Testis (tissue), 3 donors: ENCODE data around the gene GJB3. TPM values are rescaled to one million over a fixed set of nuclear protein-coding genes. Genes with fewer than 3 reads are reported as not detected.

Experiments
- DNase-seq: peaks from one replicate; pipeline ENCODE4 v3.0.0-alpha.2; 2019
- H3K27ac ChIP-seq, 2 donors: fragments of 200-600 bp; sonication (generic); one replicate each; pipeline ENCODE4 v1.5.1; 2019
- H3K27me3 ChIP-seq: fragments of 200-600 bp; sonication (generic); one replicate; pipeline ENCODE4 v1.5.1; 2019
- H3K36me3 ChIP-seq: fragments of 200-600 bp; sonication (generic); one replicate; pipeline ENCODE4 v1.5.1; 2017; ENCODE audit warnings: low read depth; ENCODE audit errors: missing control alignments
- H3K4me1 ChIP-seq: fragments of 200-600 bp; sonication (generic); one replicate; pipeline ENCODE4 v1.5.1; 2019
- H3K4me3 ChIP-seq, 2 donors: fragments of 200-600 bp; sonication (generic); one replicate each; pipeline ENCODE4 v1.5.1; 2017 to 2019
- H3K9me3 ChIP-seq: fragments of 200-600 bp; sonication (generic); one replicate; pipeline ENCODE4 v1.5.1; 2017
- CTCF ChIP-seq, 3 experiments: fragments of 450-650 bp in 2 of 3; fragments of 200-600 bp in 1 of 3; sonication (generic) in 1 of 3; IDR thresholded peaks; one replicate each; pipeline ENCODE4 v1.5.1; 2016 to 2019; ENCODE audit warnings: antibody characterized with exemption in 3 of 3, mild to moderate bottlenecking in 2 of 3, moderate library complexity in 1 of 3
- POLR2A ChIP-seq: fragments of 450-650 bp; IDR thresholded peaks from one replicate; pipeline ENCODE4 v1.6.1; 2017; ENCODE audit warnings: antibody characterized with exemption, mild to moderate bottlenecking, moderate library complexity
- WGBS, 2 donors: methylation state at CpG; one replicate each; pipeline ENCODE4 v1.1.5; 2018; 5-methylcytosine and 5-hydroxymethylcytosine counted together
- intact Hi-C: fragments of 100-400 bp; cut with DNase I; formaldehyde crosslinking; loops from one replicate; pipeline ENCODE4 v1.15.1; 2023; ENCODE audit warnings: low total_unique reads
- polyA plus RNA-seq: library from polyadenylated mRNA; stranded (reverse); fragments of 350-450 nt; fragmentation: Illumina TruSeq; extraction: RNeasy Lipid Tissue Mini Kit (QIAGEN cat#74804); gene quantifications from one replicate; pipeline ENCODE4 v1.2.3, GENCODE V29; 2014; ENCODE audit warnings: low read depth, low replicate concordance; ENCODE audit not compliant: insufficient read depth
- total RNA-seq, 2 donors: library from RNA; depleted of rRNA; stranded (reverse); fragments of >200 nt; gene quantifications; one replicate each; pipeline ENCODE4 v1.2.3, GENCODE V29; 2016

The GJB3 gene
- total and polyA plus RNA-seq, 3 donors from 2014 or later = 0.40 to 0.55 (median 0.50) TPM

DNA sequence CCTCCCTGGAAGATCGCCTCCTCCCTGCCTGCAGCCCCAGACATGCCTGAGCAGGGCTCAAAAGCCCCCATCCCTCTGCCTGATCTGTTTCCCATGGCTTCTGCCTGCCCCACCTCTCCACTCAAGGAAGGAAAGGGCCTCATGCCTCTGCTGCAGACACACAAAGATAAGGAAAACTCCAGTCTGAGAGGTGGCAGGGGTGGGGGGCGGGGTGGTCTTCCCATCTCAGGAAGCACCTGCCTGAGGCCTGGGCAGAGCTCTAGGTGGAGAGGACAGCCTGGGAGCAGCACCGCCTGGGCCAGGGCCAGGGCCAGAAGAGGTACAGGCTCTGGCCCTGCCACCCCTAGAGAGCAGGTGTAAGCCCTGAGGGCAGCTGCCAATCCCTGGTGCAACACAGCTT lies 4.1 kb upstream of the GJB3 start:
- intact Hi-C loops = no loop called here
- no peak for DNase-seq
- H3K9me3 ChIP-seq = no peaks in the 10 kb centered on the region
- H3K27me3 ChIP-seq = peaks cover 5% of the 10 kb centered on the region
- 76 to 78% methylated on average over 3 of the region's 3 CpGs for WGBS, 2 donors
- no peak overlapping the region for H3K4me3 ChIP-seq
- peaks cover 9% of the 10 kb centered on the region for H3K4me1 ChIP-seq
- H3K36me3 ChIP-seq = no peaks in the 10 kb centered on the region
- no peak overlapping the region for H3K27ac ChIP-seq
- TF ChIP-seq CTCF (IDR thresholded peaks at IDR 0.05) (no peak), POLR2A (no peak)

GRCh38 chr1:34777519-34778321 lies 3.3 kb upstream of the GJB3 start:
- TF ChIP-seq CTCF (IDR thresholded peaks at IDR 0.05) = no peak
- no peak for TF ChIP-seq POLR2A

GRCh38 chr1:34778381-34778780 lies 2.6 kb upstream of the GJB3 start:
- Histone ChIP-seq H3K27ac (no peak overlapping the region), H3K36me3 (no peaks in the 10 kb centered on the region), H3K27me3 (peaks cover 5% of the 10 kb centered on the region), H3K4me1 (peaks cover 13% of the 10 kb centered on the region), H3K4me3 (no peak overlapping the region), H3K9me3 (no peaks in the 10 kb centered on the region)
- TF ChIP-seq CTCF (IDR thresholded peaks at IDR 0.05) (no peak), POLR2A (no peak)
- 81% methylated on average over 6 of the region's 6 CpGs for WGBS, 2 donors
- no peak for DNase-seq
- intact Hi-C loops = no loop called here

More at GRCh38 chr1:34777519-34778321, 3.3 kb upstream of the GJB3 start:
- Histone ChIP-seq H3K9me3 (no peaks in the 10 kb centered on the region), H3K27ac (no peak overlapping the region), H3K4me3 (no peak overlapping the region), H3K4me1 (peaks cover 13% of the 10 kb centered on the region), H3K36me3 (no peaks in the 10 kb centered on the region), H3K27me3 (peaks cover 5% of the 10 kb centered on the region)
- DNase-seq = no peak
- WGBS, 2 donors = 60 to 70% methylated on average over 10 of the region's 10 CpGs
- intact Hi-C loops = no loop called here

DNA sequence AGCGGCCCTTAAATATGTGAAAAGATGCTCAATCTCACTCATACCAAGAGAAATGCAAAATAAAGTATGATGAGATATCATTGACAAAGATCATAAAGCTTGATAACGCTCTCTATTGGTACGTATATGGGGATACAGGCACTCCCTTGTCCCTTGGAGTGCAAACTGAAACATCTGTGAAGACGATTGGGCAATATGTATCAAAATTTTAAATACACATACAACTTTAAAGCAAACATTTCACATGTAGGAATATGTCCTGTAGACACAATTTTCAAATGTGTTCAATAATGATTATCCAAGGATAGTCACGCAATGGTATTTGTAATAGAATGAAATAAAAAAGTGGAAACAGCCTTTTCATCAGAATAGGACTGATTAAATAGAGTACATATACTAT lies 2.0 kb upstream of the GJB3 start:
- Histone ChIP-seq H3K36me3 (no peaks in the 10 kb centered on the region), H3K27me3 (peaks cover 5% of the 10 kb centered on the region), H3K27ac (no peak overlapping the region), H3K4me3 (no peak overlapping the region), H3K4me1 (peaks cover 13% of the 10 kb centered on the region), H3K9me3 (no peaks in the 10 kb centered on the region)
- DNase-seq = no peak
- TF ChIP-seq CTCF (IDR thresholded peaks at IDR 0.05) = no peak
- TF ChIP-seq POLR2A = no peak
- 84 to 86% methylated on average over 5 of the region's 5 CpGs for WGBS, 2 donors
- intact Hi-C loops = no loop called here

DNA sequence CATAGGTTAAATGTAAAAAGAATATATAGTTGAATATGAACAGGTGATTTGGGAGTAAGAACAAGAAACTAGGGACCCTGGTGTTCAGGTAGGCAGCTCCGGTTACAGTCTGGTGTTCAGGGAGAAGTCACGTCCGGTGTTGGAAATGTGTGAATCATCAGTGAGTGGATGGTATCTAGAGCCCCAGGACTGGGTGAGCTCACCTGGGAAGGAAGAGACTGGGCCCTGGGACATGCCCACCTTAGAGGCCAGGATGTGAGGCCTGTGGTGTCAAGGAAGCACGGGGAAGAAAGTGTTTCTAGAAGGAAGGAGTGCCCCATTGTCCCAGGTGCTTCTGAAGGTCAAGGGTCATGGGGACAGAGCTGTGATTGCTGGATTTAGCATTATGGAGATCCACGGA lies 1.5 kb upstream of the GJB3 start:
- no peak overlapping the region for H3K4me3 ChIP-seq
- H3K4me1 ChIP-seq = peaks cover 13% of the 10 kb centered on the region
- no peak for TF ChIP-seq POLR2A
- TF ChIP-seq CTCF (IDR thresholded peaks at IDR 0.05) = no peak
- WGBS, 2 donors = 77 to 86% methylated on average over 5 of the region's 5 CpGs
- intact Hi-C loops = no loop called here
- H3K27me3 ChIP-seq = peaks cover 5% of the 10 kb centered on the region
- no peaks in the 10 kb centered on the region for H3K36me3 ChIP-seq
- no peak overlapping the region for H3K27ac ChIP-seq
- DNase-seq = no peak
- no peaks in the 10 kb centered on the region for H3K9me3 ChIP-seq
